ENCODE results near the gene DYNC1LI2. TPM values are rescaled to one million over a fixed set of nuclear protein-coding genes. Genes with fewer than 3 reads are reported as not detected.
A peak's percentile ranks its signal among the peaks of the same experiment; 100 is the strongest.

The DYNC1LI2 gene
- polyA plus RNA-seq, 4 donors: 86.0 to 166 (median 128) TPM

- peak in 1 of 4 donors; percentile 40 for DNase-seq (ENCODE audit: low read depth in 4 of 4, low spot score in 2 of 4)
These were observed 10.1 kb downstream of the DYNC1LI2 start for GRCh38 chr16:66741169-66741900.

GRCh38 chr16:66740533-66740932, 10.9 kb downstream of the DYNC1LI2 start:
- no peak for DNase-seq (ENCODE audit: low read depth in 4 of 4, low spot score in 2 of 4)

GRCh38 chr16:66740010-66740409, 11.4 kb downstream of the DYNC1LI2 start:
- DNase-seq (ENCODE audit: low read depth in 4 of 4, low spot score in 2 of 4): peak in 1 of 4 donors; percentile 8

GRCh38 chr16:66735891-66736290, 15.5 kb downstream of the DYNC1LI2 start:
- no peak for DNase-seq (ENCODE audit: low read depth in 4 of 4, low spot score in 2 of 4)

- DNase-seq (ENCODE audit: low read depth in 4 of 4, low spot score in 2 of 4): no peak
These were observed 20.3 kb downstream of the DYNC1LI2 start for GRCh38 chr16:66731101-66731500.

GRCh38 chr16:66728804-66729203, 22.6 kb downstream of the DYNC1LI2 start:
- no peak for DNase-seq (ENCODE audit: low read depth in 4 of 4, low spot score in 2 of 4)

GRCh38 chr16:66728117-66728787, 23.2 kb downstream of the DYNC1LI2 start:
- DNase-seq (ENCODE audit: low read depth in 4 of 4, low spot score in 2 of 4): no peak

- no peak for DNase-seq (ENCODE audit: low read depth in 4 of 4, low spot score in 2 of 4)
These were observed 30.6 kb downstream of the DYNC1LI2 start for GRCh38 chr16:66720766-66721165.

- DNase-seq (ENCODE audit: low read depth in 4 of 4, low spot score in 2 of 4): no peak
These were observed 32.2 kb downstream of the DYNC1LI2 start for GRCh38 chr16:66719246-66719645.

- DNase-seq (ENCODE audit: low read depth in 4 of 4, low spot score in 2 of 4): no peak
These were observed 33.6 kb downstream of the DYNC1LI2 start for GRCh38 chr16:66717776-66718175.

GRCh38 chr16:66717112-66717675, 34.2 kb downstream of the DYNC1LI2 start:
- DNase-seq (ENCODE audit: low read depth in 4 of 4, low spot score in 2 of 4): no peak

- no peak for DNase-seq (ENCODE audit: low read depth in 4 of 4, low spot score in 2 of 4)
These were observed 36.6 kb downstream of the DYNC1LI2 start for GRCh38 chr16:66714654-66715307.

GRCh38 chr16:66714062-66714461, 37.3 kb downstream of the DYNC1LI2 start:
- no peak for DNase-seq (ENCODE audit: low read depth in 4 of 4, low spot score in 2 of 4)

- DNase-seq (ENCODE audit: low read depth in 4 of 4, low spot score in 2 of 4): no peak
These were observed 38.3 kb downstream of the DYNC1LI2 start for GRCh38 chr16:66713076-66713475.

GRCh38 chr16:66712512-66712911, 38.9 kb downstream of the DYNC1LI2 start:
- DNase-seq (ENCODE audit: low read depth in 4 of 4, low spot score in 2 of 4): no peak

GRCh38 chr16:66711581-66711980, 39.8 kb downstream of the DYNC1LI2 start:
- DNase-seq (ENCODE audit: low read depth in 4 of 4, low spot score in 2 of 4): no peak

GRCh38 chr16:66706506-66706880, 44.9 kb downstream of the DYNC1LI2 start:
- DNase-seq (ENCODE audit: low read depth in 4 of 4, low spot score in 2 of 4): no peak

- DNase-seq (ENCODE audit: low read depth in 4 of 4, low spot score in 2 of 4): no peak
These were observed 45.5 kb downstream of the DYNC1LI2 start for GRCh38 chr16:66705790-66706505.

- DNase-seq (ENCODE audit: low read depth in 4 of 4, low spot score in 2 of 4): no peak
These were observed 47.8 kb downstream of the DYNC1LI2 start for GRCh38 chr16:66703406-66704215.

GRCh38 chr16:66701516-66701915, 49.9 kb downstream of the DYNC1LI2 start:
- DNase-seq (ENCODE audit: low read depth in 4 of 4, low spot score in 2 of 4): no peak

Data from left renal cortex interstitium (tissue), 4 donors.